H1 (cell line): ENCODE data around the gene BOK. TPM values are rescaled to one million over a fixed set of nuclear protein-coding genes. Genes with fewer than 3 reads are reported as not detected.

ENCODE experiments used
- CTCF ChIA-PET: fragments of 300-600 bp; sonication (Branson Sonifier 250); formaldehyde crosslinking; loops from one replicate; lab custom pipeline; 2021; ENCODE audit not compliant: partially characterized antibody; lab: Charles Lee
- POLR2A ChIA-PET: fragments of 300-600 bp; sonication (Branson Sonifier 250); formaldehyde crosslinking; loops from one replicate; lab custom pipeline; 2021; ENCODE audit warnings: inconsistent platforms; ENCODE audit not compliant: partially characterized antibody; lab: Charles Lee
- DNase-seq, 2 experiments: peaks; one replicate each; pipeline versions ENCODE4 v3.0.0 to v3.0.0-alpha.2; 2010 to 2022; ENCODE audit warnings: low spot score in 2 of 2, low read depth in 1 of 2, mixed read lengths in 1 of 2
- FAIRE-seq: peaks from 2 replicates; lab custom pipeline; 2011; peaks lifted over from hg19 to GRCh38; lab: Jason Lieb, UNC
- H2AFZ ChIP-seq: 2 replicates; pipeline ENCODE4 v1.8.1; 2012; ENCODE audit warnings: low read length, inconsistent platforms
- H2AK5ac ChIP-seq: 2 replicates; pipeline ENCODE4 v1.6.1; 2013; ENCODE audit warnings: low read depth, low read length
- H2BK120ac ChIP-seq: replicated peaks from 2 replicates; pipeline ENCODE3; 2013; ENCODE audit warnings: low read depth, low read length, inconsistent platforms
- H2BK12ac ChIP-seq: 2 replicates; pipeline ENCODE4 v1.6.1; 2013; ENCODE audit warnings: low read depth, low read length
- H2BK15ac ChIP-seq: 2 replicates; pipeline ENCODE4 v1.6.1; 2013; ENCODE audit warnings: low read length
- H2BK20ac ChIP-seq: 2 replicates; pipeline ENCODE4 v1.6.1; 2013; ENCODE audit warnings: low read length
- H2BK5ac ChIP-seq: 2 replicates; pipeline ENCODE4 v1.6.1; 2013; ENCODE audit warnings: low read depth, low read length
- H3K14ac ChIP-seq: 2 replicates; pipeline ENCODE4 v1.6.1; 2013; ENCODE audit warnings: inconsistent platforms; ENCODE audit not compliant: insufficient read length
- H3K18ac ChIP-seq: 2 replicates; pipeline ENCODE4 v1.6.1; 2013; ENCODE audit warnings: low read length; ENCODE audit errors: extremely low read depth
- H3K23ac ChIP-seq: 2 replicates; pipeline ENCODE4 v1.6.1; 2013; ENCODE audit warnings: inconsistent platforms; ENCODE audit not compliant: insufficient read length
- H3K23me2 ChIP-seq: 2 replicates; pipeline ENCODE4 v1.6.1; 2013; ENCODE audit warnings: low read depth, low read length
- H3K27ac ChIP-seq: 2 replicates; pipeline ENCODE4 v1.6.1; 2011; ENCODE audit warnings: low read depth, low read length, inconsistent platforms
- H3K27me3 ChIP-seq, 4 experiments: replicated peaks in 1 of 4; 1 replicate in 1 of 4; 2 replicates in 3 of 4; pipeline versions ENCODE4 v1.6.1 to v1.8.1; 2011 to 2013; ENCODE audit warnings: low read length in 3 of 4, mild to moderate bottlenecking in 3 of 4, inconsistent platforms in 2 of 4, mixed read lengths in 2 of 4, moderate library complexity in 1 of 4; ENCODE audit not compliant: control insufficient read depth in 3 of 4, insufficient read depth in 3 of 4; ENCODE audit errors: extremely low read depth in 1 of 4
- H3K36me3 ChIP-seq, 4 experiments: 2 replicates each; pipeline versions ENCODE4 v1.6.1 to v1.8.1; 2011 to 2013; ENCODE audit warnings: mild to moderate bottlenecking in 4 of 4, low read length in 3 of 4, moderate library complexity in 2 of 4, control low read depth in 1 of 4, inconsistent platforms in 1 of 4; ENCODE audit not compliant: insufficient read depth in 4 of 4, control insufficient read depth in 2 of 4
- H3K4ac ChIP-seq: replicated peaks from 2 replicates; pipeline ENCODE3; 2013; ENCODE audit warnings: low read length, low read depth, mixed read lengths, inconsistent platforms; ENCODE audit not compliant: insufficient read length
- H3K4me1 ChIP-seq, 4 experiments: replicated peaks in 1 of 4; 1 replicate in 1 of 4; 2 replicates in 3 of 4; pipeline versions ENCODE4 v1.6.1 to v1.8.1; 2011 to 2013; ENCODE audit warnings: low read length in 3 of 4, inconsistent platforms in 2 of 4, mixed read lengths in 1 of 4; ENCODE audit not compliant: insufficient read depth in 4 of 4, control insufficient read depth in 3 of 4
- H3K4me2 ChIP-seq, 2 experiments: 2 replicates each; pipeline versions ENCODE4 v1.6.1 to v1.8.1; 2011 to 2013; ENCODE audit warnings: low read depth in 2 of 2, low read length in 2 of 2, control low read depth in 1 of 2, inconsistent platforms in 1 of 2, mild to moderate bottlenecking in 1 of 2; ENCODE audit not compliant: insufficient read depth in 1 of 2
- H3K4me3 ChIP-seq, 4 experiments: fragments of 200-600, 300-600 bp in 1 of 4; sonication (generic), shearing (Covaris generic), sonication (Bioruptor Twin) in 1 of 4; 2 replicates each; pipeline versions ENCODE4 v1.5.1 to v1.8.1; 2011 to 2016; ENCODE audit warnings: low read length in 4 of 4, low read depth in 3 of 4, control low read depth in 2 of 4, inconsistent platforms in 2 of 4, mild to moderate bottlenecking in 2 of 4, mixed read lengths in 1 of 4, moderate library complexity in 1 of 4; ENCODE audit not compliant: insufficient read depth in 2 of 4; ENCODE audit errors: extremely low read depth in 1 of 4
- H3K56ac ChIP-seq: replicated peaks from 2 replicates; pipeline ENCODE3; 2013; ENCODE audit warnings: low read depth, mild to moderate bottlenecking, mixed read lengths, low read length, inconsistent platforms; ENCODE audit not compliant: insufficient read length
- H3K79me1 ChIP-seq: 2 replicates; pipeline ENCODE4 v1.6.1; 2013; ENCODE audit warnings: low read depth, low read length, control low read depth
- H3K79me2 ChIP-seq, 2 experiments: 2 replicates each; pipeline versions ENCODE4 v1.6.1 to v1.8.1; 2012 to 2013; ENCODE audit warnings: low read length in 2 of 2, mild to moderate bottlenecking in 2 of 2, inconsistent platforms in 1 of 2; ENCODE audit not compliant: insufficient read depth in 2 of 2, control insufficient read depth in 1 of 2
- H3K9ac ChIP-seq, 4 experiments: replicated peaks in 1 of 4; 1 replicate in 1 of 4; 2 replicates in 3 of 4; pipeline versions ENCODE4 v1.6.1 to v1.8.1; 2011 to 2013; ENCODE audit warnings: low read depth in 3 of 4, low read length in 3 of 4, control low read depth in 2 of 4, mild to moderate bottlenecking in 2 of 4, moderate library complexity in 2 of 4, inconsistent platforms in 1 of 4; ENCODE audit errors: extremely low read depth in 1 of 4
- H3K9me3 ChIP-seq, 2 experiments: 2 replicates each; pipeline versions ENCODE4 v1.6.1 to v1.8.1; 2012 to 2013; ENCODE audit warnings: mild to moderate bottlenecking in 2 of 2, moderate library complexity in 2 of 2, control low read depth in 1 of 2, inconsistent platforms in 1 of 2, low read depth in 1 of 2, low read length in 1 of 2, mixed read lengths in 1 of 2; ENCODE audit not compliant: insufficient read depth in 2 of 2
- H4K20me1 ChIP-seq, 2 experiments: replicated peaks in 1 of 2; 2 replicates each; pipeline versions ENCODE3 to v1.8.1; 2011 to 2013; ENCODE audit warnings: inconsistent platforms in 2 of 2, low read length in 2 of 2, mild to moderate bottlenecking in 1 of 2; ENCODE audit not compliant: insufficient read depth in 2 of 2, control insufficient read depth in 1 of 2
- H4K5ac ChIP-seq: 2 replicates; pipeline ENCODE4 v1.6.1; 2013; ENCODE audit warnings: low read length, low read depth, mixed read lengths, inconsistent platforms; ENCODE audit not compliant: insufficient read length
- H4K8ac ChIP-seq: 2 replicates; pipeline ENCODE4 v1.8.0; 2013; ENCODE audit warnings: mild to moderate bottlenecking, moderate library complexity, low read length, inconsistent platforms; ENCODE audit not compliant: insufficient read depth; ENCODE audit errors: extremely low read depth
- H4K91ac ChIP-seq: replicated peaks from 2 replicates; pipeline ENCODE3; 2013; ENCODE audit warnings: low read length, mixed read lengths, inconsistent platforms; ENCODE audit not compliant: insufficient read length
- ASH2L ChIP-seq: fragments of 200-600, 300-600 bp; sonication (generic); IDR thresholded peaks from one replicate; pipeline ENCODE4 v1.7.1; 2017; ENCODE audit warnings: low read length
- E2F6 ChIP-seq: IDR thresholded peaks from 2 replicates; pipeline ENCODE4 v1.6.1; 2012; ENCODE audit warnings: inconsistent platforms
- EP300 ChIP-seq, 2 experiments: IDR thresholded peaks; 1 replicate in 1 of 2; 2 replicates in 1 of 2; pipeline ENCODE4 v1.6.1; 2011 to 2012; ENCODE audit warnings: low read depth in 2 of 2, low read length in 2 of 2, mild to moderate bottlenecking in 2 of 2, borderline replicate concordance in 1 of 2, inconsistent platforms in 1 of 2, moderate library complexity in 1 of 2
- FOSL1 ChIP-seq: IDR thresholded peaks from 2 replicates; pipeline ENCODE4 v1.6.1; 2011; ENCODE audit warnings: mild to moderate bottlenecking, low read depth, low read length, moderate library complexity; ENCODE audit not compliant: insufficient read depth
- RFX5 ChIP-seq: IDR thresholded peaks from 2 replicates; pipeline ENCODE4 v1.6.1; 2011; ENCODE audit warnings: low read depth, low read length, improper control_type of control experiment, borderline replicate concordance
- RNF2 ChIP-seq: fragments of 200-900, 300-1000 bp; sonication (generic); IDR thresholded peaks from 2 replicates; pipeline ENCODE4 v1.7.1; 2016; ENCODE audit warnings: borderline replicate concordance, low read depth, mild to moderate bottlenecking, antibody characterized with exemption, low read length; ENCODE audit not compliant: poor library complexity, severe bottlenecking; ENCODE audit errors: missing control alignments
- SIN3A ChIP-seq, 2 experiments: IDR thresholded peaks in 1 of 2; conservative IDR thresholded peaks in 1 of 2; 2 replicates each; pipeline ENCODE4 v1.6.1; 2011 to 2012; ENCODE audit warnings: low read length in 2 of 2, improper control_type of control experiment in 1 of 2, low read depth in 1 of 2, mild to moderate bottlenecking in 1 of 2
- SP4 ChIP-seq: IDR thresholded peaks from 2 replicates; pipeline ENCODE4 v1.6.1; 2012; ENCODE audit warnings: low read length, inconsistent platforms
- TCF12 ChIP-seq: IDR thresholded peaks from 2 replicates; pipeline ENCODE4 v1.6.1; 2011; ENCODE audit warnings: low read depth, mild to moderate bottlenecking, low read length
- YY1 ChIP-seq: IDR thresholded peaks from 2 replicates; pipeline ENCODE4 v1.6.1; 2011; ENCODE audit warnings: low read depth, mild to moderate bottlenecking, low read length
- WGBS, 2 experiments: shearing (Covaris generic) in 1 of 2; methylation state at CpG; one replicate each; pipeline versions ENCODE4 v1.1.6 to v1.1.7; 2013 to 2015; ENCODE audit warnings: low lambda C conversion rate in 2 of 2, mixed read lengths in 2 of 2, inconsistent platforms in 1 of 2, low coverage in 1 of 2, missing lambda C conversion rate in 1 of 2; ENCODE audit not compliant: insufficient replicate concordance in 2 of 2, insufficient coverage in 1 of 2, insufficient read length in 1 of 2; ENCODE audit errors: extremely low coverage in 1 of 2, missing lambda C conversion rate in 1 of 2; 5-methylcytosine and 5-hydroxymethylcytosine counted together
- polyA plus RNA-seq, 7 experiments: library from polyadenylated mRNA; depleted of rRNA in 3 of 7; stranded (reverse) in 5 of 7; unstranded in 2 of 7; fragments of >200 nt in 5 of 7; fragments of 200-250 nt in 2 of 7; gene quantifications; 1 replicate in 5 of 7; 2 replicates in 1 of 7; 4 replicates in 1 of 7; pipeline versions ENCODE4 v1.2.1 to v1.2.3, GENCODE V29; 2011 to 2013; ENCODE audit warnings: missing spikeins in 2 of 7, mixed read lengths in 2 of 7
- total RNA-seq: library from RNA; stranded (reverse); fragmentation: NEBNext Ultra II Directional; extraction: Animal tissue kit (Norgen Biotek cat#: 25700); gene quantifications from 2 replicates; pipeline ENCODE4 v1.2.1, GENCODE V29; 2021

BOK gene
- total and polyA plus RNA-seq, 2 of the 8 experiments (the other 6 are each of a cell fraction or from before 2014, with no cell fraction given) = 33.7 to 37.6 TPM

DNA sequence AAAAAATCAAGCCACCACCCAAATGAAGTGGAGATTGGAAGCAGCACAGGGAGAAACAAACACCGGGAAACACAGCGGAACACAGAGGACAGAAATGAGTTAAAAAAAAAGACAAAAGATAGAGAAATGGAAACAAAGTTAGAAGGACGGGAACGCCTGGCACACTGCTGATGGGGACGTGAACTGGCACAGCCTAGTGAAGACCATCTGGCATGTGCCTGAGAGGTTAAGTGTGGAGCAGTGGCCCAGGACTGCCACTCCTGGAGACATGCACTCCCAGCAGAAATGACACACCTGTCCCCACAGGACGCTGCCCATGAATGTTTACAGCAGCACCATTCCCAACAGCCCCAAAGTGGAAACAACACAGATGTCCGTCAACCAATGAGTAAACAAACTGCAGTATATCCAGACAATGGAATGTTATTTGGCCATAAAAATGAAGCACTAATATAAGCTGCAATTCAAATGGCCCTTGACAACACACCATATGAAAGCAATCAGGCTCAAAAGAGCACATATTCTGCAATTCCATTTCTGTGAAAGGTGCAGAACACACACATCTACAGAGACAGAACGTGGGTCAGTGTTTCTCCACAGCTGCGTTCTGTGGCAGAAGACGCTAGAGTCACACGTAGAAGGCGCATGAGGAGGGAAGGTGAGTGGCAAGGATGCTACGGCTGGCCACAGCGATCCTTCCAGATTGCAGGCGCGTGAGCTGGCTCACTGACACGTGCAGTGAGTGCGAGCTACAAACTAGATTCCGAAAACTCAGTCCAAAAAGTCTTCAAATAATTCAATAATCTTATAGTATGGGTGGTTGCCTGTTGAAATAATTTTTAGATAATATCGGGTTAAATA is 53.8 kb downstream of the BOK start:
- peaks cover 6 to 35% of the 10 kb centered on the region in 2 experiments for H3K79me2 ChIP-seq
- TF ChIP-seq TCF12 (no peak), RNF2 (no peak), SIN3A (conservative IDR thresholded peaks at IDR 0.05 in 1 of 2, IDR thresholded peaks at IDR 0.05 in 1 of 2; ENCODE audit: low read depth in 1 of 2, low read length in 2 of 2) (no peak), ASH2L (no peak), E2F6 (no peak), EP300 (IDR thresholded peaks at IDR 0.05; ENCODE audit: borderline replicate concordance in 1 of 2, low read depth in 2 of 2, low read length in 2 of 2) (no peak), YY1 (no peak), RFX5 (no peak), SP4 (no peak), FOSL1 (no peak)

More for the DNA sequence above, 53.8 kb downstream of the BOK start:
- 0 out of 2 replicates have a peak overlapping the region, but pooled peaks have one; percentile 82 for H2AK5ac ChIP-seq
- peaks cover 2 to 7% of the 10 kb centered on the region in 2 experiments for H4K20me1 ChIP-seq
- no peak overlapping the region for H2AFZ ChIP-seq
- H3K4me2 ChIP-seq = no peak overlapping the region
- no peak overlapping the region for H3K14ac ChIP-seq
- no peak overlapping the region for H3K18ac ChIP-seq
- no peak overlapping the region for H3K4ac ChIP-seq
- no peaks in the 10 kb centered on the region for H3K9me3 ChIP-seq
- H3K36me3 ChIP-seq = no peaks in the 10 kb centered on the region
- no peak overlapping the region for H2BK20ac ChIP-seq
- peak overlapping the region; percentile 66; the same call in 1 of the 2 replicates for H2BK5ac ChIP-seq
- no peak overlapping the region for H2BK12ac ChIP-seq
- H3K23me2 ChIP-seq = peaks cover 5% of the 10 kb centered on the region; the same call in 1 of the 2 replicates
- ChIA-PET CTCF (interaction anchor here (0.7 to 1.1 kb wide), 4 partner anchors 17 to 104 kb away, joined by 3 to 4 read pairs (median 3); partner anchors contain the start of gene STK25), POLR2A (interaction anchor here (1.0 to 1.6 kb wide), 3 partner anchors 25 to 89 kb away, joined by 3 to 4 read pairs (median 4); partner anchors contain the start of genes ATG4B and THAP4)
- 91% methylated on average over 20 of the region's 20 CpGs; no CpG with 5 or more reads in 1 of the 2 experiments for WGBS, 2 experiments
- H3K23ac ChIP-seq = no peak overlapping the region
- no peaks in the 10 kb centered on the region for H3K27me3 ChIP-seq
- no peak overlapping the region; a peak in 1 of 7 replicates for H3K9ac ChIP-seq
- H3K27ac ChIP-seq = no peak overlapping the region
- H3K4me1 ChIP-seq = peaks cover 0 to 2% (median 0%) of the 10 kb centered on the region in 4 experiments; a peak in 2 of 7 replicates
- no peak overlapping the region for H4K8ac ChIP-seq
- no peak overlapping the region for H4K5ac ChIP-seq
- H3K56ac ChIP-seq = no peak overlapping the region
- no peak for DNase-seq
- no peak overlapping the region for H4K91ac ChIP-seq
- no peak overlapping the region for H2BK15ac ChIP-seq
- no peak overlapping the region for H2BK120ac ChIP-seq
- H3K4me3 ChIP-seq = no peak overlapping the region
- FAIRE-seq = no peak
- H3K79me1 ChIP-seq = peaks cover 2% of the 10 kb centered on the region; the same call in 1 of the 2 replicates
